Ishikawa (cell line): ENCODE data around the gene RGL2.

Experiments
- CREB1 ChIP-seq: IDR thresholded peaks from 2 replicates; pipeline ENCODE4 v1.6.1; 2012; ENCODE audit warnings: low read depth
- EGR1 ChIP-seq: IDR thresholded peaks from 2 replicates; pipeline ENCODE4 v1.6.1; 2012
- EP300 ChIP-seq: IDR thresholded peaks from 2 replicates; pipeline ENCODE4 v1.6.1; 2012; ENCODE audit warnings: borderline replicate concordance
- FOXM1 ChIP-seq: IDR thresholded peaks from 2 replicates; pipeline ENCODE4 v1.6.1; 2012; ENCODE audit warnings: low read depth, borderline replicate concordance
- RAD21 ChIP-seq: IDR thresholded peaks from 2 replicates; pipeline ENCODE4 v1.6.1; 2012; ENCODE audit warnings: low read depth
- TAF1 ChIP-seq: IDR thresholded peaks from 2 replicates; pipeline ENCODE4 v1.6.1; 2012; ENCODE audit warnings: low read depth, mild to moderate bottlenecking
- TCF12 ChIP-seq: IDR thresholded peaks from 2 replicates; pipeline ENCODE4 v1.6.1; 2012; ENCODE audit warnings: low read depth
- YY1 ChIP-seq: IDR thresholded peaks from 2 replicates; pipeline ENCODE4 v1.6.1; 2012; ENCODE audit warnings: low read depth
- ZBTB7A ChIP-seq: IDR thresholded peaks from 2 replicates; pipeline ENCODE4 v1.6.1; 2012; ENCODE audit warnings: low read depth
- TF ChIP-seq, protein P1 (sequence below): IDR thresholded peaks from 2 replicates; pipeline ENCODE4 v1.6.1; 2012
- TF ChIP-seq, protein P2 (sequence below): IDR thresholded peaks from 2 replicates; pipeline ENCODE4 v1.6.1; 2012; ENCODE audit warnings: low read depth, mild to moderate bottlenecking
- TF ChIP-seq, protein P3 (sequence below): IDR thresholded peaks from 2 replicates; pipeline ENCODE4 v1.6.1; 2012

DNA sequence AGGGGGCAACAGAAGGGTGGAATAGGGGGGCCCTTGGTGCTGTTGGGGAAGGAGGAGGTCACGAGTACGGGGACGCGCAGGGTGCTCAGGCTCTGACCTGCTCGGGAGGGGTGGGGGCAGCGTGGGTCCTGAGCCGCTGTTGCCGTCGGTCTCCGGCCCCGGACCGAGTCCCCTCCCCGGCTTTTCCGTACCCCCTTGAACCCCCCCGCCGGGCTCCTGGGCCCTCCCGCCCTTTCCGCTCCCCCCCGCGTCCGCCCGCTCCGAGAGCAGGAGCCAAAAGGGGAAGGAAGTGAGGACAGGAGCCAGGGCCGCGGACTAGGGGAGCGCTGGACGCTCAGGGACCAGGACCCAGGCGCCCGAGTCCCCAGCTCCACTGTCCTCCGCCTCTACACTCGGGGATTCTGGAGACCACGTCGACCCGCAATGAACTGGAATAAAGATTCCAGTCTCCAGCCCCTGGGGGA, at the start of gene RGL2:
- TF ChIP-seq FOXM1 (no peak), RAD21 (no peak), EP300 (no peak), TCF12 (no peak), YY1 (no peak), EGR1 (no peak), TAF1 (no peak), CREB1 (no peak), ZBTB7A (peak; percentile 53; the same call in 1 of the 2 replicates)
- TF ChIP-seq, protein P1, sequence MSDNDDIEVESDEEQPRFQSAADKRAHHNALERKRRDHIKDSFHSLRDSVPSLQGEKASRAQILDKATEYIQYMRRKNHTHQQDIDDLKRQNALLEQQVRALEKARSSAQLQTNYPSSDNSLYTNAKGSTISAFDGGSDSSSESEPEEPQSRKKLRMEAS = no peak
- TF ChIP-seq, protein P2, sequence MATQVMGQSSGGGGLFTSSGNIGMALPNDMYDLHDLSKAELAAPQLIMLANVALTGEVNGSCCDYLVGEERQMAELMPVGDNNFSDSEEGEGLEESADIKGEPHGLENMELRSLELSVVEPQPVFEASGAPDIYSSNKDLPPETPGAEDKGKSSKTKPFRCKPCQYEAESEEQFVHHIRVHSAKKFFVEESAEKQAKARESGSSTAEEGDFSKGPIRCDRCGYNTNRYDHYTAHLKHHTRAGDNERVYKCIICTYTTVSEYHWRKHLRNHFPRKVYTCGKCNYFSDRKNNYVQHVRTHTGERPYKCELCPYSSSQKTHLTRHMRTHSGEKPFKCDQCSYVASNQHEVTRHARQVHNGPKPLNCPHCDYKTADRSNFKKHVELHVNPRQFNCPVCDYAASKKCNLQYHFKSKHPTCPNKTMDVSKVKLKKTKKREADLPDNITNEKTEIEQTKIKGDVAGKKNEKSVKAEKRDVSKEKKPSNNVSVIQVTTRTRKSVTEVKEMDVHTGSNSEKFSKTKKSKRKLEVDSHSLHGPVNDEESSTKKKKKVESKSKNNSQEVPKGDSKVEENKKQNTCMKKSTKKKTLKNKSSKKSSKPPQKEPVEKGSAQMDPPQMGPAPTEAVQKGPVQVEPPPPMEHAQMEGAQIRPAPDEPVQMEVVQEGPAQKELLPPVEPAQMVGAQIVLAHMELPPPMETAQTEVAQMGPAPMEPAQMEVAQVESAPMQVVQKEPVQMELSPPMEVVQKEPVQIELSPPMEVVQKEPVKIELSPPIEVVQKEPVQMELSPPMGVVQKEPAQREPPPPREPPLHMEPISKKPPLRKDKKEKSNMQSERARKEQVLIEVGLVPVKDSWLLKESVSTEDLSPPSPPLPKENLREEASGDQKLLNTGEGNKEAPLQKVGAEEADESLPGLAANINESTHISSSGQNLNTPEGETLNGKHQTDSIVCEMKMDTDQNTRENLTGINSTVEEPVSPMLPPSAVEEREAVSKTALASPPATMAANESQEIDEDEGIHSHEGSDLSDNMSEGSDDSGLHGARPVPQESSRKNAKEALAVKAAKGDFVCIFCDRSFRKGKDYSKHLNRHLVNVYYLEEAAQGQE = no peak
- TF ChIP-seq, protein P3, sequence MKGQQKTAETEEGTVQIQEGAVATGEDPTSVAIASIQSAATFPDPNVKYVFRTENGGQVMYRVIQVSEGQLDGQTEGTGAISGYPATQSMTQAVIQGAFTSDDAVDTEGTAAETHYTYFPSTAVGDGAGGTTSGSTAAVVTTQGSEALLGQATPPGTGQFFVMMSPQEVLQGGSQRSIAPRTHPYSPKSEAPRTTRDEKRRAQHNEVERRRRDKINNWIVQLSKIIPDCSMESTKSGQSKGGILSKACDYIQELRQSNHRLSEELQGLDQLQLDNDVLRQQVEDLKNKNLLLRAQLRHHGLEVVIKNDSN = no peak; the same call in 1 of the 2 replicates
